IMR-90 (cell line): ENCODE measurements around the gene PTP4A2.

ENCODE experiments used
- CTCF ChIP-seq: conservative IDR thresholded peaks from 2 replicates; pipeline ENCODE4 v1.5.1; 2012; ENCODE audit warnings: mild to moderate bottlenecking, low read depth, low read length, improper control_type of control experiment
- POLR2A ChIP-seq: IDR thresholded peaks from 2 replicates; pipeline ENCODE4 v1.6.1; 2012; ENCODE audit warnings: mild to moderate bottlenecking, low read depth, low read length
- SMC3 ChIP-seq: fragments of 150-350 bp; IDR thresholded peaks from 2 replicates; pipeline ENCODE4 v1.6.1; 2016; ENCODE audit warnings: low read depth, mild to moderate bottlenecking, antibody characterized with exemption, low read length, moderate library complexity

GRCh38 chr1:31860581-31860980 lies 77.6 kb downstream of the PTP4A2 start:
- TF ChIP-seq CTCF (no peak), POLR2A (no peak), SMC3 (no peak)
